PC-9 (cell line): ENCODE measurements around the gene ARHGEF7.

ENCODE experiments used
- CTCF ChIP-seq: fragments of 200-600 bp; sonication (generic); conservative IDR thresholded peaks from 2 replicates; pipeline ENCODE4 v1.6.1; 2017; ENCODE audit warnings: mixed run types, antibody characterized with exemption, mild to moderate bottlenecking, moderate library complexity
- EZH2 ChIP-seq: fragments of 200-600 bp; sonication (generic); IDR thresholded peaks from 2 replicates; pipeline ENCODE4 v1.8.0; 2017; ENCODE audit warnings: antibody characterized with exemption, low read depth

- TF ChIP-seq CTCF (no peak), EZH2 (no peak)
Measured at GRCh38 chr13:111278258-111278657, 163.1 kb downstream of the ARHGEF7 start.
